ENCODE data around the gene NFE2.

GRCh38 chr12:54311051-54311450, 10.2 kb upstream of the NFE2 start:
- TF ChIP-seq POLR2A (IDR thresholded peaks at IDR 0.05), result no peak
- TF ChIP-seq POLR2AphosphoS5 (IDR thresholded peaks at IDR 0.05), result no peak
- TF ChIP-seq CTCF (IDR thresholded peaks at IDR 0.05), result no peak

Measured in prostate gland (tissue), 2 donors.